HG03558 (cell line): Measurements from ENCODE around the gene EFHC2.

Experiments used
- ATAC-seq: cut with Tn5 transposase; IDR thresholded peaks from one replicate; pipeline ENCODE4 v1.9.1; 2021; ENCODE audit warnings: moderate number of reproducible peaks; ENCODE audit not compliant: unreplicated experiment; ENCODE audit errors: extremely low read depth

The EFHC2 gene

DNA sequence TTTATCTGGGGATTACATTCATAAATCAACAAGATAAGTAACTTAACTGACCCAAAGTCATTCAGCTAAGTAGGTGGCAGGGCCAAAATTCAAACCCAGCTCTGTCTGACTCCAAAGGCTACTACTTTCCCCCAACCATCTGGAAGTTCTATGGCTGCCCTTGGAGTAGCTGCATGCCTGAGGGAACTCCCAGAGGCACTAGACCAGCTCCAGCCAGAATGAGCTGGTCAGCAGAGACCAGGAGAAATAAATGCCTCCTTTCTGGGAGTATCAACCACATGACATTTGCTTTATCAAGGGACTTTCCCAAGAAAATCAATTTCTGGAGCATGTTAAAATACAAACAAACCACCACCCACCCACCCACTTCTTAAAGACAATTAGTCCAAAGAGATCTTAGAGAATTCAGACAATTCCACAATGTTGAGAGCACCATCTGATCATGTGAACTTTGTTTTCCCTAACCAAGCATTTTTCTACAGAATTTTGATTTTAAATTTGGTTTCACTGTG is 180.5 kb downstream of the EFHC2 start:
- ATAC-seq, result no peak

DNA sequence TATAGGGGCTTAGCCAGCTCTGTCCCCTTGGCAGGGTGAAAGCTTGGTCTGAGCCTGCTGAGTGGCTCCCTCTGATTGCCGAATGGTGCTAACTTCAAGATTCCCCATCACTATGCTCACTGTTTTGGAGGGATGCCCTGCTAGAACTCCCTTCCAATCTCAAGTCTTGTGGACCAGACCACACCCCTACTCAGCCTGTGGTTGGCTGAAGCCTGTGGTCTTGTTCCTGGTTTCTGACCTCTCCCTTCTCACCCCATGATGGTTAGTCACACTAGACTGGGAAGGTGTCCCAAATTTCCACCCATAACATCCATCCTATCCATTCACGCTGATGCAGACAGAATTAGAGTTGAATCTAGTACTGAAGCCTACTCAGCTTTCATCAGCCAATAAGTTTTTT is 185.6 kb downstream of the EFHC2 start:
- no peak for ATAC-seq

DNA sequence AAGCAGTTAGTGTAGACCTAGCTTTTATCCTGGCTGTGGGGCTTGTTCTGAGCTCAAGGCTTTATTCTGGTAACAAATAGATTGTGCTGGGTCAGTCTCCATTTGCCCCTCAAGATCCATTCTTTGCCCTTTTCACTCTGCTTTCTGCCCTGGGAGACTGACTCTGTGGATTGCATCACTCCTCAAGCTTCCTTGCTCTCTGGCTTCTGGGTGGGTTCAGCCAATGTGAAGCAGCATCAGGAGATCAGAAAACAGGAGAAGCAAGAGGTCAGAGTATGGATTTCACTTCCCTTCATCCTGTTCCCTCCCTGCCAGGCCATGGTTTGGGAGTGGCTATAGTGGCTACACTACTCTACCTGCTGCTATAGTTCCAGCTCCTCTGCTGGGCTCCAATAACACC is 186.2 kb downstream of the EFHC2 start:
- ATAC-seq, result no peak

DNA sequence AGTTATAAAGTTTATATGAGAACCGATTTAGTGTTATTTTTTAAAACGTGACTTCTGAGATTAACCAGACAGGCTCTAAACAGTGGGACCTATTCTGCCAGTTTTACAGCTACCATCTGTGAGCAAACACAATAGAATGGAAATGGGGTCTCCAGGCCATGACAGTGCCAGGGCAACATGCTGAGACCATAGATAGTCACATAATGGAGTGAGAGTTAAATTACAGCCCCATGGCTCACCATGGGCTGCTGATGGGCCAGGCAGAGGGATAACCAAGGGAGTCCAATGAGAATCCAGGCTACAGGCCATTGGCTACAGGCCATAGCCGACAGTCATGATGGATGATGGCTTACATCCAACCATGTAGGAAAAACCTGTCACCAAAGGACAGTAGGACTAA is 186.7 kb downstream of the EFHC2 start:
- ATAC-seq, result no peak

DNA sequence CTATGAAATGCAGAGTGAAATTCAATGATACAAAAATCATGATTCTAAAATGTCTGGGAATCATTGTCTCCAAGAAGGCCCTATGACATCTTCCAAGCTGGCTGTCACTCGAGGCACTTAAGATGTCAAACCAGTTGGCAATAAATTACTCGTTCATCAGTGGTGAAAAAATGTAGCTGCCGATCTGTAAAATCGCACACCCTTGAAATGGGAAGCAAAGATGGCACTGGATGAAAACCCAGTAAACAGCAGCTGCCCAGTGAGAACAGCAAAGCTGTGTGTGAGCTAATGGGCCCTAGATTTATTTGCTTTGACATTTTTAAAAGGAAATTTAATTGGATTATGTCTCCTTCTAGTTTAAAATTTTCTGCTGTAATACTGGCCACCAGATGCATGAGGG is 188.3 kb downstream of the EFHC2 start:
- no peak for ATAC-seq

DNA sequence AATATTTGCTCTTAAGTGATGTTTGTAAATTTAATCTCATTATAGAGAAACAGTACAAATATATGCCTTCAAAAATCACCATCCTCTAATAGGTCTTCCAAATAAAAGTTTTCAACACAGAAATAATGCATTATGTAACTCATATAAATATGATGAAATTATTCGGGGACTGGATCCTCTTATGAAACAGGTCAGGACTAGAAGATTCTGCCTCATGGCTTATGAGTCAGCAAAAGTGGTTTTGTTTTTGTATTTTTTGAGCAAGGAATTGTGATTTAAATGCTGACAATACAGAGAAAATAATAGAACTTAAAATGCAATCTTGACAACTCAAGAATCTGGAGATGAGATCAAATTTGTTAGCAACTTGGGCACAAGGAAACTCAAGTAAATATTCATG is 190.6 kb downstream of the EFHC2 start:
- ATAC-seq, result no peak

DNA sequence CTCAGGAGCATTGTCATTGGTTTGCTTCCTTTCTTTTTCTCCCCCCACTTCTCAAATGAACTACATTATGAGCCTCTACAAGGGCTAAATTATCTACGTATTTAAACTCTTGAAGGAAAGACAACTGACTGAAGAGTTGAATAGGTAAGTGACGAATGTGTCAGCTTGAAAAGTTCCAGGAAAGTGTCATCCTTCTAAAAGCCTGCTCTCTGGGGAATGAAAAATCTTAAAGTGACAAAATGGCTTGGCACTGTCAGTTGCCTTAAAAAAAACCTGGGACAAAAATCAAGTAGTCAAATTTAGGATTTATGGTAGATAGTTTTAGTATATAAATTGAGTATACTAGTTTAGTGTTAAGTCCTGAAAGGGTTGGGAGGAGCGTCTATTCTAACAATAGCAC is 196.3 kb downstream of the EFHC2 start:
- ATAC-seq, result no peak

DNA sequence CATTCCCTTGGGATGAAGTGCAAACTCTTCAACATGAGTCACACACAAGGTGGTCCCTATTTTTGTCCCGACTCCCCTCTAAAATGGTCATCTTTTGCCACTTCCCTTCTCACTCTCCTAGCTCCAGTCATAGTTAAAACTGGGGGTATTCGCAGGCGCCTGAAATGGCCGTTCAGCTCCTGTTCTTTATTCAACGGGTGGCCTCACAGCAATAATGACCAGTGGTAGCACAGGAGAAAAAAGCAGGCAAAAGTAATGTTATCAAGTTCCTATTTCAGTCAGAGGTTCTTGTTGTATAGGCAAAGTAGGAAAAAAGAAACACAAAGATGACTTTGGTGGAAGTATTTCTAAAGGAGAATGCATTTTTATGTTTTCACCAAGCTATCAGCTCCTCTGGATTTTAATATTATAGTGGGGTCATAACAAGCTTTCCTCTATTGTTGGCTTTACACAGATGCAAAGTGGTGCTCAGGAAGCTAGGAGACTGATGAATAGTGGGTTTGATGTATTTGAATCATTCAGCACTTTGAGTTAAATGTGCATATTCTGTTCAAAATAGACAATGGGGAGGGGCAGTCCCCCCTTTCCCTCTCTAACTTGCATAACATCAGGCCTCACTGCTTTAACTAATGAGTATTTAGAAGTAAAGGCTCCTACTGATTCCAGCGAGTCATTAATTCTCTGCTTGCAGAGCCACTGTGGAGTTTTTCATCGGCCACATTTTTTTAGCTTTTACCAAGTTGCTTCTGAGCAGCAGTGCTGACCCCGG is 199.1 kb downstream of the EFHC2 start:
- ATAC-seq, result no peak

DNA sequence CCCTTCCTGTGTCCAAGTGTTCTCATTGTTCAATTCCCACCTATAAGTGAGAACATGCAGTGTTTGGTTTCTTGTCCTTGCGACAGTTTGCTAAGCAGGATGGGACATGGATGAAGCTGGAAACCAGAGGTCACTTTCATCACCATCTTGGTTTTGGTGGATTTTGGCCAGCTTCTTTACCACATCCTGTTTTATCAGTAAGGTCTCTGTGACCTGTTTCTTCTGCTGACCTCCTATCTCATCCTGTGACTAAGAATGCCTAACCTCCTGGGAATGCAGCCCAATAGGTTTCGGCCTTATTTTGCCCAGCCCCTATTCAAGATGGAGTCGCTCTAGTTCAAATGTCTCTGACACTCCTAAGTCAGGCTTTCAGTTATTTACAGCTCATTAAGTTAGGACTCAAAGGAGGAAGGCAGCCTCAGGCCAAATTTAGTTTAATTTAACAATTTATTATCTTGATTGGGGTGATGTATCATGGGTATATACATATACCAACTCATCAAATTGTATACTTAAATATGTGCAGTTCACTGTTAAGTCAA is 200.3 kb downstream of the EFHC2 start:
- ATAC-seq, result no peak

DNA sequence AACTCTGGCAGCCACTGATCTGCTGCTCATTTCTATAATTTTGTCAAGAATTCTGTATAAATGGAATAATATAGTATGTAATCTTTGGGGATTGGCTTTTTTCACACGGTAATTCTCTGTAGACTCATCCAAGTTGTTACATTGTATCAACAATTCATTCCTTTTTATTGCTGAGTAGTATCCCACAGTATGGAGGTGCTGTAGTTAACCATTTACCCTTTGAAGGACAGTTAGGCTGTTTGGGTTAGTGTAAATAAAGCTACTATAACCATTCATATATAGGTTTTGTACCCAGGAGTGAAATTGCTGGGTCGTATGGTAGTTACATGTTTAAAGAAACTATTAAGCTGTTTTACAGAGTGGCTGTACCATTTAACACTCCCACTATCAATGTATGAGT is 213.3 kb downstream of the EFHC2 start:
- ATAC-seq, result no peak

DNA sequence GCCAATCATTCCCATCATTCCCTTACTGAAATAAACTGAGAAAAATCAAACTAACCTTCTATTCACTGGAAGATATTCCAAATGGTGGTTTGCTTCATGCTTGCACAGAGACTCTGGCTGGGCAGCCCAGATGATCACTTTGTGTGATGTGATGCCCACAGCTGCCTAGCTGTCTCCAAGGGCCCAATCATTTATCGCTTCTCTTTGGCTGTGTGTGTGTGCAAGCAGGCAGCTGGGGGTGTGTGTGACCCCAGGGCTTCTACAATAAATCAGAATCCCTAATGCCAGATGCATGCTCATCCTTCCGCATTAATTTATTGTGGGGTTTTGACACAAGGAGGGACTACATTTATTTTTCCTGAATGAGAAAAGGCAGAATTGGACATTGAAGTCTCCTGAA is 230.1 kb downstream of the EFHC2 start:
- ATAC-seq, result no peak

DNA sequence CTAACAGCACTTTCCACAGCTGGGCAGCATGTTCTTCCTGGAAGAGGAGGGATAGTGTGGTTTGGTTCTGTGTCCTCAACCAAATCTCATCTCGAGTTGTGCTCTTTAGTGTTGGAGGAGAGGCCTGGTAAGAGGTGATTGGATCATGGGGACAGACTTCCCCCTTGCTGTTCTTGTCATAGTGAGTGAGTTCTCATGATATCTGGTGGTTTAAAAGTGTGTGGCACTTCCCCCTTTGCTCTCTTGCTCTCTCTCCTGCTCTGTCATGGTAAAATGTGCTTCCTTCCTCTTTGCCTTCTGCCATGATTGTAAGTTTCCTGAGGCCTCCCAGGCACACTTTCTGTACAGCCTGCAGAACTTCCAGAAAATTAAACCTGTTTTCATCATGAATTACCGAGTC is 236.6 kb downstream of the EFHC2 start:
- ATAC-seq, result no peak

DNA sequence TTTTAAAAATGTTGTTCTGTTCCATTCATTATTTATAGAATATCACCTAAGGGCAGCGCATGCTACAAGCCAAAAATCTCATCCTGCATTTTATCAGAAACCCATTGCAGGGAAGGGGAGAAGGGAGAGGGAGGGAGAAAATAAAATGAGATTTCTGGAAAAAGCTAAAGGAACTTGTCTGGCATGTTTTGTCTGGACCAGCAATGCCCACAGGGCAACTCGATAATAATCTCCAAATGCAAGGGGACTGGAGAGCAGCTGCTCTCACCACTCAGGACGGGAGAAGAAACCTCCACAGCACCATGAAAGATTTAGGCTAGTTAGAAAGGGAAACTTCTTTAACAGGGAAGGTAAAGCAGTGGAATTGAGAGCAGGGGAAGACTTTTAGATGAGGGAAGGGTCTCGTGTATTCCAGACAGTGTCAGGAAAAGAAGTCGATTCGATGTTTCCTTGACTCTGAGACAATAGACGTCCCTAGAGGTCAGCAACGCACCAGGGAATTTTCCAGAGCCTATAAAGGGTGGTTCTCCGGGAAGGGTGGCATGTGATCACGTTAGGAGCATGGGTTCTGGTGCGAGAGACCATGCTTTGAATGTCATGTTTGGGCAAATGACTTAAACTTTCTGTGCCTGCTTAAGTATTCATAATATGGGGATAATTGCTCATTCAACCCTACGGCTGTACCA is 238.1 kb downstream of the EFHC2 start:
- ATAC-seq, result no peak

DNA sequence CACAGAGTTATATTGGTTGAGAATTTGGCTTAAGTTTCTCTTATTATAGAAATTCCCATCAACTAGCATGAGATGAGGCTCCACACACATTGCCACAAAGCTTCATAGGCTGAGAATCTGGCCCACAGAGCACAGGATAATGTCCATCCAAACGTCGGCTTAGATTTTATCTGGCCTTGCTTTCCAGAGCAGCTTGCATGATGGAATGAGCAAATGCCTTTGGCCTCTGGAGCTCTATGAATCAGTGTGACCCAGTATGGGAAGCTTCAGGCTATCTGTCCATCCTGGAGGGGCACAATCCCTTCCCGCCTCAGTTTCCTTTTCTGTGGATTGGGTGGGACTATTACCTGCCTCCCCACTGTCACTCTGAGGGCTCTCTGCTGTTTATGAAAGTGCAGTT is 238.8 kb downstream of the EFHC2 start:
- no peak for ATAC-seq

DNA sequence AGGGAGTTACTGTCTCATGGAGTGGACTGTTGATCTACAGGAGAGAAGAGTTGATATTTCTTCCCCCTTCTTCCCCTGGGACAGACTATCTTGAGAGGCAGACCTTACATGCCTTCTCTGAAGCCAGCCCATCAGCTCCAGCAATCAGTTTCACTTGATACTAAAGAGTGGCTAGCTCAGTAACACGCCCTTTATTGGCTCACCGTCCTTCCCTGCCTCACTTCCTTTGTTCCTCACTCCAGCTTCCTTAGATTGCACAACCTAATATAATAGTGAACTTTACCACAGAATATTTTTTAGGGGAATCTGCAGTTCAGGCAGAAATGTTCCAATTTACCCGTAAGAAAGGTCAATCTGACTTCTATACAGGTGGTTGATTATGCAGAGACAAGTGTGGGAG is 242.2 kb downstream of the EFHC2 start:
- no peak for ATAC-seq

DNA sequence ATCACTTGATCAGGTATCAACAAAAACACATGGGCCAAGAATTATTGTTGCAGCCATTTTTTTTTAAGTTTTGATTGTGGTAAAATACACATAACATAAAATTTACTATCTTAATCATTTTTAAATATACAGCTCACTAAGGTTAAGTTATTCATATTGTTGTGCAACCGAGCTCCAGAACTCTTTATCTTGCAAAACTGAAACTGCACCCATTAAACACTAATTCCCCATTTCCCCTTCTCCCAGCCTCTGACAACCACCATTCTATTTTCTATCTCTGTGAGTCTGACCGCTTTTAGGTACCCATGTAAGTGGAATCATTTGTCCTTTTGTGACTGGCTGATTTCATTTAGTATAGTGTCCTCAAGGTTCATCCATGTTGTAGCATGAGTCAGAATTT is 244.1 kb downstream of the EFHC2 start:
- no peak for ATAC-seq
